ENCODE results near the gene GAB1.

- TF ChIP-seq, protein P1, sequence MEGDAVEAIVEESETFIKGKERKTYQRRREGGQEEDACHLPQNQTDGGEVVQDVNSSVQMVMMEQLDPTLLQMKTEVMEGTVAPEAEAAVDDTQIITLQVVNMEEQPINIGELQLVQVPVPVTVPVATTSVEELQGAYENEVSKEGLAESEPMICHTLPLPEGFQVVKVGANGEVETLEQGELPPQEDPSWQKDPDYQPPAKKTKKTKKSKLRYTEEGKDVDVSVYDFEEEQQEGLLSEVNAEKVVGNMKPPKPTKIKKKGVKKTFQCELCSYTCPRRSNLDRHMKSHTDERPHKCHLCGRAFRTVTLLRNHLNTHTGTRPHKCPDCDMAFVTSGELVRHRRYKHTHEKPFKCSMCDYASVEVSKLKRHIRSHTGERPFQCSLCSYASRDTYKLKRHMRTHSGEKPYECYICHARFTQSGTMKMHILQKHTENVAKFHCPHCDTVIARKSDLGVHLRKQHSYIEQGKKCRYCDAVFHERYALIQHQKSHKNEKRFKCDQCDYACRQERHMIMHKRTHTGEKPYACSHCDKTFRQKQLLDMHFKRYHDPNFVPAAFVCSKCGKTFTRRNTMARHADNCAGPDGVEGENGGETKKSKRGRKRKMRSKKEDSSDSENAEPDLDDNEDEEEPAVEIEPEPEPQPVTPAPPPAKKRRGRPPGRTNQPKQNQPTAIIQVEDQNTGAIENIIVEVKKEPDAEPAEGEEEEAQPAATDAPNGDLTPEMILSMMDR (IDR thresholded peaks at IDR 0.05) = no peak
- TF ChIP-seq POLR2AphosphoS5 (IDR thresholded peaks at IDR 0.05) = no peak
These were observed 60.7 kb downstream of the GAB1 start for GRCh38 chr4:143397335-143397734.

All from upper lobe of left lung (tissue), 4 donors.